GM21717 (cell line): ENCODE measurements around the gene CNIH2.
"Not testable (repeated sequence)": the region's sequence is repeated elsewhere in the genome, so short reads cannot be mapped to it uniquely, and the experiment has no call there.

Source experiments
- ATAC-seq: cut with Tn5 transposase; IDR thresholded peaks from one replicate; pipeline ENCODE4 v1.9.1; 2021; ENCODE audit warnings: mild to moderate bottlenecking, moderate library complexity; ENCODE audit not compliant: unreplicated experiment

The CNIH2 gene

DNA sequence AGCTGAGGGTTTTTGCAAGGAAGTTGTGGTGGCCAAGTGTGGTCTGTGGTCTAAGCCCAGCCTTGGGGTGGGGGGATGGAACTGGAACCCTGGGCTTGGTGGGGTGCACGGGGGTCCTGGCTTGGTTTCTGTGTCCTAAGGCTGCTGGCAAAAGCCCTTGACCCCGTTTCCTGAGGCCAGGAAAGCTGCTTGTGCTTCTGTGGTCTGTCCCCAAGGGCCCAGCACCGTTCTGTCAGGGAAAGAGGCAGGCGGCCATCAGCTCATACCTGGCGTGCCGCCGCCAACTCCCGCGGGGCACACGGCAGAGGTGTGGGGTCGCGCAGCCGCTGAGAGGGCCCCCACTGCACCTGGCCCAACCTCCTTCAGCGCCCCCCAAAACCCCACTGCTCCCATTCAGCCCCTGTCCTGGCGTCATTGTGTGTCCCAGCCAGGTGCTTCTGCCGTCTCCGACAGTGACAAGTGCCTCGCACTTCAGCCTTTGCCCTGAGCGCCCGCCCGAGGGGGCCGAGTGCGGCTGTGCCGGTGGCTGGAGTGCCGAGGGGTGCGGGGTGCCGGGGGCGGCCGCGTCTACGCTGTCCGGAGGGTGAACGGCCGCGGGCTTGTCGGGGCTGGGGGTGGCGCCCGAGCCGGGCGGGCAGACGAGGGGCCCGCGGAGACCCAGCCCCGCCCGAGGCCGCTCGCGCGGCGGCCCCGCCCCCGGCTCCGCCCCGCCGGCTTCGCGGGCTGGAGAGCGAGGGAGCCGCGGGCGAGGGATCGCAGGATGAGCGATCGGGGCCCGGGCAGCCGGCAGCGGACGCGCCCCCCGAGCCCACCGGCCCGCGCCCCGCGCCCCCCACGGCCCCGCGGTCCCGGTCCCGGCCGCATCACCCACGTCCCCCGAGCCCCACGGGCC lies at the start of gene CNIH2:
Gene CNIH2, plus strand, starts transcription at position 705 of the 892 bp plus-strand sequence. CDS start 282 bp downstream, outside the sequence.
- ATAC-seq, result no peak

DNA sequence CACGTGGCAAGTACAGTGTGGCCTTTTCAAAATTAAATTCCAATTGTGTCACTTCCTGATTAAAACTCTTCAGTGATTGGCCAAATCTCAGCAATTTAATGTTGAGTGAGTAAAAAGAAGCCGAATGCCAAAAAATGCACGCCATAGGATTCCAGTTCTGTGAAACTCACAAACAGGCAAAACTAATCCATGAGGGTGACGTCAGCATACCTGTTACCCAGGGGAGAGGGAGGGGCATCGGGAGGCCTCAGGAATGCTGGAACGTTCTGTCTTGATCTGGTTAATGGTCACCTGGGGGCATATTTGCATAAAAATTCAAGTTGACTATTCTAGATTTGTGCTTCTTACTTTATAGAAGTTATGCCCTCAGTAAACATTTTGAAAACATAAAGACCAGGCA lies 49.5 kb upstream of the CNIH2 start:
- no peak for ATAC-seq

DNA sequence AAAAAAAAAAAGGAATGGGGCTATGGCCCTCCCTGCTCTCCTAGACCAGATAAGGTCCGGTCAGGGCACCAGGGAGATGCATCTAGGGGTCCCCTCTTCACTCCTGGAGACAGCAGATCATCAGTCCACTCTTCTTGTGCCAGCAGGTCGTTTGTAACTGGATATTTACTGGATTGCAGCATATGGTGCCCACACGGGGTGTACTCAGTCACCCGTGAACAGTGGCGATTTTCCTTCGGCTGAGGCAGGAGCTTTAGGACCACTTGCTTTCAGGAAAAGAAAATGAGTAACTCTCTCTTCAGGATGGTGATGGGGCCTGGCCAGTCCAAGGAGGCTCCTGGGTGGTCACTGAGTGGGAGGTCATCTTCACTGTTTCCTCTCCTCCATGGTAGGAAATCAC lies 47.8 kb upstream of the CNIH2 start:
- no peak for ATAC-seq

DNA sequence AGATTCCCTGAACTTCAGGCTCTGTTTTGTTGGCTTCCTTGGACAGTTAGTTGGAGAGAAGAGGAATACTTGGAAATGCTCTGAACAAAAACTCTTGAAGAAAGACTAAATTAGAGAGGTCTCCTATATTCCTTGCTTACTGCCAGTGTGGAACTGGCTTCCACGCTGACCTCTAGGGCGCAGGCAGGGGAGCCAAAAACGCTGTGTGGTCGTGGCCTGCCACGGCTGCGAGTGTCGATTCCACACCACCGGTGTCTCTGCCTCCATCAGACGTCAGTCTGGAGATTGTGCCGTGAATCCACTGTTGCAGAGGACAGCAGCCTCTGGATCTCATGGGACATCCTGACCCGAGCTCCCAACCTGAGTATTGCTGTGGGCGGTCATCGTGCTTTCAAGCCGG lies 47.0 kb upstream of the CNIH2 start:
- ATAC-seq, result no peak

DNA sequence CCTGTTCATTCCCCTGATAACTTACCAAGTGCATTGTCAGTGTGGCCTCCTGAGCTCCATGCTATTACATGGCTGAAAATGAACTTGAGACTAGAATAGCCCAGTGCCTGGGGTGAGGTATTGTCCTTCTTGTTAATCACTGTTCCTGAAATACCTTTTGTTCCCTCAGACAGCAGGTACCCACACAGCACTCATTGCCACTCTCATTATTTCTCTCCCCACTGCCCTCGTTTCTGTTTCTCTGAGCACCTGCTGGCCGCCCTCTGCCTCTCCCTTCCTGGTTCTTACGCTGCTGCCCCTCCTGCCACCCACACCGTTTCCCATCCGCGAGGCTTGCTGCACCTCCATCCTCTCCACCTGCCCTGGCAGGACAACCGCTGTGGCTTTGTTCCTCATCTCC lies 46.4 kb upstream of the CNIH2 start:
- no peak for ATAC-seq

DNA sequence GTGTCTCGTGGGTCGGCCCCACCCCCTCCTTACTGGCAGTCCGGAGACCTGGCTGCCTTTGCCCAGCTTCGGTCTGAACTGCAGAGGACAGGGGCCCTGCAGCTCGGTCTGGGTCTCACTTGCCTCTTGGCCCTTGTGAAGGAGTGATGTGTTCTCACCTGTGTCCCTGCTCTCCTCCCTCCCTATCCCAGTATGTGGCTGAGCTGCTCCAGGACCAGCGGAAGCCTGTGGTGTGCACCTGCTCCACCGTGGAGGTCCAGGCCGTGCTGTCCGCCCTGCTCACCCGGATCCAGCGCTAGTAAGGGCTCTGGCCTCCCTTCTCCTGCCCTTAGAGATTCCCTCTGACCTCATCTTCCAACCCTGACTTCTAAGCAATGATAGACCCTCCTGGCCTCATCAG lies 45.2 kb upstream of the CNIH2 start:
- ATAC-seq, result no peak

DNA sequence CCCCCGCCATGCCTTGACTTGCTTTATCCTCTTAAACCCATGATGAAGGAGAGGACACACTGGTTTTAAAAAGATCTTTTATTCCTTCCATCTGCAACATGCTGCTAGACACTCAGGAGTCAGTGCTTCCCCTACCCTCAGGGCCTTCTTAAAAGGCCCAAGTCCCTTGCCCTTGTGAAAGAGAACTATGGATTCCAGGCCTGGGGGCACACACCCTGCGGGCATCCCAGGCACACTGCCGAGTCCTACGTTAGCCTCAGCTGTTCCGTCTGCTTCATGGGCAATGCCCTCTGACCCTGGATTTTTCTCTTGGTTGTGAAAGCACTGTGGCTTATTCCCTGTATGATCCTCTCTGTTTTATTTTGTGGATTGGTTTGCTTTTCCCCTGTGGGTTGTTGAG lies 44.7 kb upstream of the CNIH2 start:
- ATAC-seq, result no peak

DNA sequence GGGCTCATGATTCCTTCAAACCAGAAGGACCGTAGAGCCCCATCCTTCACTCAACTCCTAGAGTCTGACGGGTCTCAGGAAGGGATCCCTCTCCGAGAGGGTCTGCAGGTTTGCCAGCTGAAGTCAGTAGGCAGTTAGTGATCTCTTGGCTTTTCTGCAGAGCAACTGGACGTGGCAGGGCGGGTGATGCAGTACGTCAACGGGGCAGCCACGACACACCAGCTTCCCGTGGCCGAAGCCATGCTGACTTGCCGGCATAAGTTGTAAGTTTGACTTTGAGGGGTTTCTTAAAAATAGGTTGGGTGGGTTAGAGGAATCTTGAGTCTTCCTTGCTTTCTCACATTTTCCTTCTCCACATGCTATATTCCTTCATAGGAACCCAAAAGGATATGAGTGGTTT lies 42.8 kb upstream of the CNIH2 start:
- ATAC-seq, result no peak

DNA sequence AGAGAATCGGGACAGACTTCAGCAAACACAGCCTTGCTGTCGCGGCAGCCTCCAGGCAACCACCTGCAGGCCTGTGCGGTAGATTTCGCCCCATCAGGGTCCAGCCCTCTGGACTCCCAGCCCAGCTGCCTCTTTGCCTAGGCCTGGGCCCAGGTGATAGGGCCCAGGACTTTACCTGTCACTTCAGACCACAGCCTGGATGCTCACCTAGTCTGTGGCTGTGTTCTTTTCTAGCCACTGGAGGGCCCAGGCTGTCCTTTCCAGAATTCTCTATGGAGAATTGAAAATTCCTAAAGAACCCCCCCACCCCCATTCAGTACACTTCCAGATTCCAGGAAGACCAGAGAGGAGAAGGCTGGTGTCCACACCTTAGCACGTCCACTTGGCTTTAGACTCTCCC lies 40.1 kb upstream of the CNIH2 start:
- ATAC-seq, result no peak

DNA sequence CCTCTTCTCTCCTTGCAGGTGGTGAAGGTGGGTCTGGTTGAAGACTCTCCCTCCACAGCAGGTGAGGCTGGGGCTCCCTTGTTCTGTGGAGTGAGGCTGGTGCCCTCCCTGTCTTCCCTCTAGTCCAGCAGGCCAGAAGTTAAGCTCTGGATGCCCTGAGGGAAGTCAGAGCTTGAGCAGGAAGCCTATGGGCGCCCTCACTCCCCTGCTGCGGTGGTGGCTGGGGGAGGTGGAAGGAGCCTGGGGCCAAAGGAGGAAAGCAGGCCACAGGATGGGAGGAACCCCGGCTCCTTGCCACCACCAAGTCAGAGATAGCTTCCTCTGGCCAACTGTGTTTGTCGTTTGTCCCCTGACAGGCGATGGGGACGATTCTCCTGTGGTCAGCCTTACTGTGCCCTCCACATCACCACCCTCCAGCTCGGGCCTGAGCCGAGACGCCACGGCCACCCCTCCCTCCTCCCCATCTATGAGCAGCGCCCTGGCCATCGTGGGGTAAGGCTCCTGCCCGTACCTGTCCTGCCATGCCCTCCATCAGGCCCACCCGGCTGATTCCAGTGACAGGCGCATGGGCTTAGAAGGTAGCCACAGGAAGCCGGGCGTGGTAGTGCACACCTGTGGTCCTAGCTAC lies 39.1 kb upstream of the CNIH2 start:
- ATAC-seq, result no peak

DNA sequence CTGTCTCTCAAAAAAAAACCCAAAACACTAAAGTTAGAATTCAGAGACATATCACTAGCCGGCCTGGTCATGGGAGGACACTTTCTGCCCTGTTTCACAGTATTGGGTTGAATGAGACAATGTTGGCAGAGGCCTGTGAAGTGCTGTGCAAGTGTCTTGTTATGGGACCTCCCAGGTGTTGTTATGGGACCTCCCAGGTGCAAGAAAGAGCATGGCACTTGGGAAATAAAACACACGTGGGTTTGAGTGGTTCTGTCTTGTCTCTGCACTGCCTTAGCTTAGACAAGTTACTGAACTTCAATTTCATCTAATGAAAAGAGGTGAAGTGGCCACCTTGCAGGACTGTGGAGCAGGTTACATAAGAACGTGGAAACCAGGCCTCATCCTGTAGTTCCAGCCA lies 38.5 kb upstream of the CNIH2 start:
- ATAC-seq, result no peak

DNA sequence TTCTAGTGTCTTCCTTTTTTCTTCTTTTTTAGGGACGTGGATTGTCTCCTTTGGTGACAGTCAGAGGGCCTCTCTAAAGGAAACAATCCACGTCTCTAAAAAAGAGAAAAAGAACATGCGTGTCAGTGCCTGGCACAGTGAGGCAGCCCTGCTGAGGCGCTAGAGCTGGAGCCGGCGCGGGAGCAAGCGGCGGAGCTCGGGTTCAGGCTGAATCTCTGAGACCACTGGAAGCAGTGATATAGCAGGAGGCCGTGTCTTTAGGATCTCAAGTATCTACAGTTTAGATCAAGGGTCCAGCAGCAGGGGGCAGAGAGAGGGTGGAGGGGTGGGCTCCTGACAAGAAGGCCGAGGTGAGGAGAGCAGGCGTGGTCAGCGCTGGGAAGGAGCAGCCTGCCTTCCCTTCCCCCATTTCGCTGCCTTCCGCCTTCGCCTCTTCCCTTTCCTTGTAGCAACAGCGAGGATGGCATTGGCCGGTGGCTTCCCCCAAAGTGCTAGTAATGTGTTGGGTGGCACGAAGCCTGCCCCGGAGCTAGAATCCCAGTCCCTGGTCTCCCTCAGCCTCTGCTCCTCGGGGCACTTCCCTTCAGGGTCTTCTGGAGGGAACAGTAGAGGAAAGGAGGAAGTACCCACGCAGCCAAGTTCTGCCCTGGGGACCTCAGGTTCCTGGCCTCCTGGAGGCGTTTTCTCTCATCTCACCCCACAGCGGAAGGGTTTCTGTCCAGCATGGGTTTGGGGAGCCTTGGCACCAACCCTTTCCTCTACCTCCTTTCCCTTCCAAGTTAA lies 37.8 kb upstream of the CNIH2 start:
- no peak for ATAC-seq

DNA sequence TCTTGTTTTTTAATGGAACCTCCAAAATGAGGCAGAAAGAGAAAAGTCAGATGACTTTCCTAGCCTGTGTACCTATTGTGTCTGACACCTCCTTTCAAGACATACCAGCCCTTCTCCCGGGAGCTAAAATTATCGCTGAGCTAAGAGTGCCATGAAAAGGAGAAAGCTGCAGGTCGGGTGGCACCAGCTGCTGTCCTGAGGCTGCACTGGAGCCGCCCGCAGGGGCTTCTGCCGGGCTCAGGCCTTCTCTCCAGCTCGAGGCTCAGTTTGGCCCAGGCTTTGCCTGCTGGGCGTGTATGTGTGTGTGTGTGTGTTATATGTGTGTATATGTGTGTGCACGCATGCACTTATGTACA lies 37.2 kb upstream of the CNIH2 start:
- no peak for ATAC-seq

DNA sequence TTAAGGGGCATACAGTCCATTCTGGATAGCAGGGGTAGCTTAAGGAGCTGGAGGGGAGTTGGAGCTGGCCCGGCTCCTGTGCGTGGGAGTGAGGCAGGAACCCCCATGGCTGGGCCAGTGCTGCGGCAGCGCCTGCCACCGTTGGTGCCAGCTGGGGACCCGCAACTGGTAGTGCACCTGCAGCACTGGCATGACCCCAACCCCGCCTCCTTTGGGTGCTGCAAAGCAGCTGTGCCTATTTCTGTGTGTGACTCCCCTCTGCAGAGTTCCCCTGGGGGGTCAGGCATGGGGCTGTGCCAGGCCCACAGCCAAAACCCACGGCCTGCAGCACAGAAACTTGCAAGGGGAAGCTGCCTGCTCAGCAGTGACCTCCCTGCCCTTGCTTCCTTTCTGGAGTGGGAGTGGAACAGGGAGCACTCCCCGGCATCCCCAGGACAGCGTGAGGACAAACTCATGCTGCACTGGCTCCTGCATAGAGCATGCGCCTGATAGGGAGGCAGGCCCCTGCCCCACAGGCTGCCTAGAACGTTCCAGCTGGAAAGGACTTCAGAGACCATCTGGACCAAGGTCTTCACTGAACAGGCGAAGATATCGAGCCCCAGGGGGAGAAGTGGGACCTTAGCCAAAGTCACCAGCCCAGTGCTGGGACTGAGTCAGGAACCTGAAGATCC lies 35.7 kb upstream of the CNIH2 start:
- no peak for ATAC-seq

DNA sequence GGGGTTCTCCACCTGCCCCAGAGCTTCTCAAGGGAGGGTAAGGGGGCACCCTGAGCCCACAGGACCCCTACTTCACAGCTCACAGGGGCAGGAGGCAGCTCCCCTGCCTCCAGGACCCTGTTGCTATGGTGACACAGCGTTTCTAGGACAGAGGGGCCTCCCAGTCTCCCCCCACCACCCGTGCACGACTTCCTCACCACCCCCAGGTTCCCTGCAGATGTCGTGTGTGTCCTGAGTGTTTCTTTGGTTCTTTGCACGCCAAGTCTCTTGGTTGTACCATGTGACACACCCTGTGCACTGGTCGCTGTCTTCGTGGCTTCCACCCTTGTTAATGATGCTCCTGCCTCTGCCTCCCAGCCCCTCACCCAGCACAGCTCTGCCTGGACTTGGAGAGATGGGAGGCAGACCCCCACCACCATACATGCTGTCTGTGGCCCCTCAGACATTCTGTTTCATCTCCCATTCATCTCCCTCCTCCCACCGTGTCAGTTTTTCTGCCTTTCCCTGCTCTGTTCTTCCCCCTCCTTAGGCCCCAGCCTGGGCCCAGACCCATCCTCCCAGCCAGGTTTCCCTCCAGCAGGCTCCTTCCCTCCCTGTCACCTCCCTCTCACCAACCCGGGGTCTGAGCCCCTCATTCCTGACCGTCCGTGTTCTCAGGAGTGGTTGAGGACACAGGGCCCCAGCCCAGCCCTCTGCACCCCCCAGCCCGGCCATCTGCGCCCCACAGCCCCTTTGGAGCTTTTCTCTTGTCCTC lies 34.0 kb upstream of the CNIH2 start:
- ATAC-seq, result no peak

DNA sequence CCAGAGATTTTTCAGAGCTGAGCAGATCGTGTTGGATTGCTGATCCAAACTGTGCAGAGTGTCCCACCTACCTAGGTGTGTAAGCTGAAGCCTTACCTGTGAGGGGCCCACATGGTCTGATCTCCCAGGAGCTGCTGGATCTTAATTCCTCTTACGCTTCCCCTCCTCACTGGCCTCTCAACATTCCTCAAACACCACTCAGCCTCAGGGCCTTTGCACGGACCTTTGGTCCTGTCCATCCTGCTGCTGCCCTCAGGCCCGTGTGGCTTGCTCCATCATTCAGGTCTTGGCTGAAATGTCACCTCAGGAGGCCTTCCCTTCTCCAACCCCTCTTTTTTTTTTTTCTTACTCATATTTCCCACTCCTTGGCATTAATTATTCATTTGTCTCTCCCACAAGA lies 30.7 kb upstream of the CNIH2 start:
- no peak for ATAC-seq

DNA sequence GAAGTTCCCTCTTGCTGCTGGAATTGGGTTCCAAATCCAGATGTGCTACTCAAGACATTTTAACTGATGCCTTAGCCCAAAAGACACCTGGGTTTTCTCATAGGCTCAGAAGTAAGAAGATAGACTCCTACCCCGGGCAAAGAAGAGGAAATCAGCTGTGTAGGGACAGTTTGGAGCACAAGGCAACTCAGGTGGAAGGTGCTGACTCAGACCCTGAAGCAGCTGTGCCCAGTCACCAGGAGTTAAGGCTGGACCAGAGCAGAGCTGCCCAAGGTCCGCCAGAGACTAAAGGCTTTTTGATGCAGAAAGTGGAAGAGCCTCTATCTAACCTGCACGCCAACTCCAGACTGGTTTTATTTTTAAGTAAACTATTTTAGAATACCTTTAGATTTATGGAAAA lies 30.2 kb upstream of the CNIH2 start:
- no peak for ATAC-seq

DNA sequence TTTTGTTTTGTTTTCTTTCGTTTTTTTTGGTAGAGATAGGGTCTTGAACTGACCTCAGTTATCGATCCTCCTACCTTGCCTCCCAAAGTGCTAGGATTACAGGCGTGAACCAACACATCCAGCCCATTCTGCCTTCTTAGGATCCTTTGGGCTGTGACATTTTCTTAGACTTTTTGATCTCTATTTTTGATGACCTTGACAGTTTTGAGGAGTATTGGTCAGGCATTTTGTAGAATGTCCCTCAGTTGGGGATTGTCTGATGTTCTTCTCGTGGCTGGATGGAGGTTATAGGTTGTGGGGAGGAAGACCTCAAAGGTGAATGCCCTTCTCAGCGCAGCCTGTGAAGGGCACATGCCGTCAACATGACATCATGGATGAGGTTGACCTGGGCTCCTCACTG lies 29.1 kb upstream of the CNIH2 start:
- ATAC-seq, result no peak

DNA sequence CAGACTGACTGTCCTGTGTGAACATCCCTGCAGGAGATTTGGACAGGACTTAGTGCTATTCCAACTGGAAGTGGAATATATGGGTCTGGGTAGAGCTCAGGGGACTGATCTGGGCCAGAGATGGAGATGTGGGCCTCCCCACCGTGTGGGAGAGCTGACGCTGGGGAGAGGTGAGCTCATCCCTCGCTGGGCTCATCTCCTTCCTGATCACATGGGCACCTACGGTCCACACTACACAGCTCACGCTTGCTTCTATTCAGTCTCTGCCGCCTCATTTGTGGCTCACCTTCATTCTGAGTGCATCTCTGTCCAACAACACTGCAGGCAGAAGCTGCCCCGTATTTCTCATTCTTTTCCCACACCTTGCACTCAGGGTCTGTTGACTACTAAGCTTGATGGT lies 26.2 kb upstream of the CNIH2 start:
- no peak for ATAC-seq

DNA sequence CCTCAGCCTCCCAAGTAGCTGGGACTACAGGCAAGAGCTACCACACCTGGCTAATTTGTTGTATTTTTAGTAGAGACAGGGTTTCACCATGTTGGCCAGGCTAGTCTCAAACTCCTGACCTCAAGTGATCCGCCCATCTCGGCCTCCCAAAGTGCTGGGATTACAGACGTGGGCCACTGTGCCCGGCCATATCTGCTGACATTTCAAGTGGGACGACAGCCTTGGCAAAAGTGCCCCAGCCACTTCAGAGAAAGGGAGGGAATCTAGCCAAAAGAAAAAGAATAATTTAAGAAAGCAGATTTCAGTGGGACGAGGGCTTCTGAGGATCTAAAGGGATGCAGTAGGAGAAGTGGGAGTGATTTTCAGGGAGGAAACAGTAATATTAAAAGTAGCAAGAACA lies 24.9 kb upstream of the CNIH2 start:
- not testable (repeated sequence) for ATAC-seq

DNA sequence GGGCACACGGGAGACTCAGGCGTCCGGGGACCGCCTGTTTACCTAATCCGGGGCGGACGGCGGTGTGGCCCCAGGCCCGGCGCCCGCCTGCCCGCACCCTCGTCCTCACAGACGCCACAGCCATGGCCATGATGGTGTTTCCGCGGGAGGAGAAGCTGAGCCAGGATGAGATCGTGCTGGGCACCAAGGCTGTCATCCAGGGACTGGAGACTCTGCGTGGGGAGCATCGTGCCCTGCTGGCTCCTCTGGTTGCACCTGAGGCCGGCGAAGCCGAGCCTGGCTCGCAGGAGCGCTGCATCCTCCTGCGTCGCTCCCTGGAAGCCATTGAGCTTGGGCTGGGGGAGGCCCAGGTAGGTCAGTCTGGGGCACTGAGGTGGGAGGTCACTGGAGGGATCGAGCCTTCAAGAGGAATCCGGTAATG lies 19.5 kb upstream of the CNIH2 start:
- no peak for ATAC-seq
